Stimulated activated CD4-positive, alpha-beta T cell treated with anti-CD3 and anti-CD28 coated beads, Interleukin-12 subunit alpha, Interleukin-12 subunit beta, amount 100 ng/mL, for 24 hours (primary cell): ENCODE results near the gene WDR90.
A peak's percentile ranks its signal among the peaks of the same experiment; 100 is the strongest.

Experiments used
- DNase-seq, 2 experiments: peaks; one replicate each; pipeline ENCODE4 v3.0.0-alpha.2; 2020; ENCODE audit warnings: low read depth in 2 of 2

Gene WDR90

DNA sequence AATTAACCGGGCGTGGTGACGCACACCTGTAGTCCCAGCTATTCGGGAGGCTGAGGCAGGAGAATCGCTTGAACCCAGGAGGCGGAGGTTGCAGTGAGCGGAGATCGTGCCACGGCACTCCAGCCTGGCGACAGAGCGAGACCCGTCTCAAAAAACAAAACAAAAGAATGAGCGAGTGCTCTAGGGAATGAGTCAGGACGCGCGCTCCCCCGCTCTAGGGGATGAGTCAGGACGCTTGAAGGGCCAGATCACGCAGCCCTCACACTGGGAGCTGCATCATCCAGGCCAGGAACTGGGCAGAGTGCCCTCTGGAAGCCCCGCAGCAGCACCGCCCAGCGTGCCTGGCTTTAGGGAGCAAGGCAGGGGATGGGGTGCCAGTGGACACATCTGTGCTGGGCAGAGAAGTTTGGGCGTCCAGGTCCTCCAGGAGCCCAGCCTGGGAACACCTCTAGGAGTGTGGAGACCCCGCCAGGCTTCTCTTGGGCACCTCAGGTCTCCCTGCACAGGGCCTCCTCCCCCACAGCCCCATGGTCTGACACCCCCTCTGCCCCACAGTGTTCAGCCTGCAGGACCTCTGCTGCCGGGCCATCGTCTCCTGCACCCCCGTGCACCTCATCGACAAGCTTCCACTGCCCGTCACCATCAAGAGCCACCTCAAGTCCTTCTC is 22.2 kb upstream of the WDR90 start:
- DNase-seq: no peak

DNA sequence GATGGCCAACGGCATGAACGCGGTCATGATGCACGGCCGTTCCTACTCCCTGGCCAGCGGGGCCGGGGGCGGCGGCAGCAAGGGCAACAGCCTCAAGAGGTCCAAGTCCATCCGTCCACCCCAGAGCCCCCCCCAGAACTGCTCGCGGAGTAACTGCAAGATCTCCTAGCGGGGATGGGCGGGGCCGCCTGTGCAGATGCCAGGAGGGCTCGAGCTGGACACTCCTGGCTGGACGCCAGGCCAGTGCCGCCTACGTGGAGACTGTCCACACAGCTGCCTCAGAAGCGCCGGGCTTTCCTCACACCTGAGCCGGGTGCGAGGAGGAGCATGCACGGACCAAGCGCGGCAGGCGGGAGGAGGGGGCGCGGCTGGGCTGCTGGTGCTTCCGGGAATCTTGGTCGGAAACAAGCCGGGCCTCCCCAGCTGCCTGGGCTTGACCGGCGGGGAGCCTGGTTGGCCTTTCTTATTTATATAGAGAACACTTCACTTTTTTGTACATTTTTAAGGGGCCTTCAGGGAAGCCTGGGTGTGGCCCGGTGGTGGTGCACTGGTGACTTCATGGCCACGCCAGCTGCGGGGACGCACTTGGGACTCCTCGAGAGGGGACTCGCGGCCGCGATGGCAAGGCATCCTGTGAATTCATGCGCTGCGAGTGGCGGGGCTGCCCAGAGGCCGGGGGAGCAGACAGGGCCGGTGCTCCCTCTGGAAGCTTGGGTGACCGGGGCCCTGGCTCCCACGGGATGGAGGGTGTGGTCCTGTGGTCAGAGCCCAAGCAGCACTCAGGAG is 21.5 kb upstream of the WDR90 start:
- no peak for DNase-seq

DNA sequence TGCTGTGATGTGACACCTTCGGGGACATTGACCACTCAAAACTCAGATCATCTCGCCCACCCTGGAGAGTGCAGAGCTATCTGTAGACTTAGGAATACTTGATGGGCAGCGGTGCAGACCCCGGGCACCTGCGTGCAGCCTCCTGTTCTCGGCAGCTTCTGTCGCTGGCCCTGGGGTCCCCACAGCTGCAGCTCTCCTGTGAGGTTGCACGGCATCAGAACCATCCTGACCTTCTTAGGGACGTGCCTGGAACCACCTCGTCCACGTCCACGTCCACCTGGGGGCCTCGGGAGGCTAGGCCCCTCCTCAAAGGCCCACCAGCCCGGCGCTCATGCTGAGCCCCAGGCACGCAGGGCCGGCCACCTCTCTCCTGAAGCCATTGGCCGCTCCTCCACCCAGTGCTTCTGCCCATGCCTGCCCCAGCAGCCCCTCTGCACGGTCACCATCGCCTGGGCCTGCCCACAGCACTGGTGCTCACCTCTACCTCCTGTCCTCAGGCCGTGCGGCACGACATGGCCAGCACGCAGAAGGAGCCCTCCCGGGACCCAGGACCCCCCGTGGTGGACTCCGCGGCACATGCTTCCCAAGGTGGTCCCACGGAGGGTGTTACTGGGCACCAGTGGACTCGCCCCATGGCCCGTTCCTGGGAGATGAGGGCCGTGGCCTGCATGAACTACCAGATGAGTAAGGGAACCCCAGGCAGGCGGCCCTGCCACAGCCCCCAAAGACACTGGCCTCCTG is 20.7 kb upstream of the WDR90 start:
- no peak for DNase-seq

DNA sequence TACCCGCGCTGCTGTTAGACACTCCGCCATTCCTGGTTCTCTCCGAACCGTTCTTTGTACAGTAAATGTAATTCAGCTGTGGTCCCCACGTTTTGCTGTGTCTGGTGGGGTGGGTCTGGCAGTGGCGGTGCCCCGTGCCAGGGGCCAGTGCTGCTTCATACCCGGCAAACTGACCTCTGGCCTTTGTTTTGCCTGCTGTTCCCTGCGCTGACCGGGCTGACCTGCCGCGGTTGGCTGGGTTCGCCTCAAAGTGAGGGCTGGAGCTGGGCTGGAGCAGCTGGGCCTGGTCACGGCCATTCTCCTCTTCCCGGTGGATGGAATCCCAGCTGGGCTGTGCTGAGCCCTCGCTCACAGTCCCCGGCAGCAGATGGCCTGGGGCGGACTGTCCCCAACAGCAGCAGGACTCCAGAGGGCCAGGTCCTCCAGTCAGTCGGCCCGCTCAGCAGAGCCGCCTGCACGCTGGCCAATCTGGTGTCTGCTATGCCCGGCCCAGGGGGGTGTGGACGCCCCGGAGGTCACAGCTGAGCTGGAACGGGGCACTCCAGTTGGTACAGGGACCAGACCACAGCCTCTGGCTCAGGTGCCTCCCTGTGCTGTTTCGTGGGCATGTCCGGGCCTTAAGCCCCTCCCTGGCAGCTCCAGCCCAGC is 19.9 kb upstream of the WDR90 start:
- DNase-seq: no peak

DNA sequence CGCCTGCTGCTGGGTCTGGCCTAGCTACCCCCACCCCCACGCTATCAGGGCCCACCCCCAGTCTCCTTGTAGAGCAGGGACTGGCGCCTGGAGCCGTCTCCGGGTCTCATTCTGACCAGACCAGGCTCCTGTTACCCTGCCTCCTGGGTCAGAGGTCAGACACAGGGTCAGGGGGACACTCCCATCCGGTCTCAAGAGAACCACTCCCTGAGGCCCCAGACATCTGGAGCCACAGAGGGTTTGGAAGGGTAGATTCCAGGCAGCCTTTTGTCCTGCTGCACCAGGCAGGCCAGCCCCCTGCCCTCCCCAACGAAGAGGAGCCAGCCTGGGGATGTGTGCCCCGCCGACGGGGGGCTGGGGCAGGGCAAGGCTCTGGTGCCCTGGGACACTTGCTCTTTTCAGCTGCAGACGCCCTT is 19.3 kb upstream of the WDR90 start:
- DNase-seq: no peak

DNA sequence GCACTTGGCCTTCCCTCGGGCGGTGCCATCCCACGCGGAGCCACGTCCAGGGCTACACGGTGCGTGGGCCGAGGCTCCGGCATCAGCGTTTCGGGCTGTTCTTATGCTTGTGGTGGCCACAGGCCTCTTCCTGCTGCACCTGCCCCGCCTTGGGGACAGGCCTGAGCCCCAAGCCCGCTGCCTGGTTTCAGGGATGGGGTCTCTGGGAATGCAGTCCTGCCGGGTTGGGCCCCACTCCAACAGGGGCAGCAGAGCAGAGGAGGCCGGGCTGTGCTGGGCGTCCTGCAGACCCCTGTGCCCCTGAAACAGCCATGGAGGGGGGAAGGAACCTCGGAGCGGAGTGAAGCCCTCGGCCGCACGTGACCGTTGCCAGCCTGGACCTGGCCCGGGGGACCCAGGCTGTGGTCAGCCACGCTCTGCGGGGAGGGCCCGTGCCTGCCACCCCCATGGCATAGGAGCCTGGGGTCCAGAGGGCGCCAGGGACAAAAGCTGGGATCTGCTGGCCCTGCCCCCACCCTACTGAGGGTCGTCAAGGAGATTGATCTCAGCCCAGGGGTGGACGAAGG is 18.8 kb upstream of the WDR90 start:
- DNase-seq: no peak

DNA sequence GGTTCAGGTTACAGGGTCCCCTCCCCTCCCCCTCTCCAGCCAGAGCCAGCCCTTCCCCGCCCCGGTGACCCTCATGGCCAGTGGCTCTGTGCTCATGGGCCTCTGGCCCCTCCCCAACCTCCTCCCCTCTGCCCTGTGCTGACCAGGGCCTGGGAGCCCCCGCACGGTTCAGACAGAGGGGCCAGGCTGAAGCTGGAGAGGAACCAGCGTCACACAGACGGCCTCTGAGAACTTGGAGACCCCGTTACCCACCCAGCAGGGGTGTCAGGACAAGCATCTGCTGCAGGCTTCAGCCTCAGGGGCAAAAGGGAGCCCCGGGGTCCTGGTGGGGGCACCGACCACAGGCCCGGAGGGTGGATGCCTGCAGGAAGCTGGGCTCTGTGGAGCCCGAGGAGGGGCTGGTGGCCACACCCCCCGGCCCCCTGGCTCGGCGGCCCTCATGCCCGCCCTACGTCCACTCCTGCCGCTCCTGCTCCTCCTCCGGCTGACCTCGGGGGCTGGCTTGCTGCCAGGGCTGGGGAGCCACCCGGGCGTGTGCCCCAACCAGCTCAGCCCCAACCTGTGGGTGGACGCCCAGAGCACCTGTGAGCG is 18.3 kb upstream of the WDR90 start, which contains the start of gene WFIKKN1:
WFIKKN1 (plus strand) TSS at position 171 of the 591 bp plus-strand sequence; CDS start at position 440, 269 bp downstream.
- no peak for DNase-seq

DNA sequence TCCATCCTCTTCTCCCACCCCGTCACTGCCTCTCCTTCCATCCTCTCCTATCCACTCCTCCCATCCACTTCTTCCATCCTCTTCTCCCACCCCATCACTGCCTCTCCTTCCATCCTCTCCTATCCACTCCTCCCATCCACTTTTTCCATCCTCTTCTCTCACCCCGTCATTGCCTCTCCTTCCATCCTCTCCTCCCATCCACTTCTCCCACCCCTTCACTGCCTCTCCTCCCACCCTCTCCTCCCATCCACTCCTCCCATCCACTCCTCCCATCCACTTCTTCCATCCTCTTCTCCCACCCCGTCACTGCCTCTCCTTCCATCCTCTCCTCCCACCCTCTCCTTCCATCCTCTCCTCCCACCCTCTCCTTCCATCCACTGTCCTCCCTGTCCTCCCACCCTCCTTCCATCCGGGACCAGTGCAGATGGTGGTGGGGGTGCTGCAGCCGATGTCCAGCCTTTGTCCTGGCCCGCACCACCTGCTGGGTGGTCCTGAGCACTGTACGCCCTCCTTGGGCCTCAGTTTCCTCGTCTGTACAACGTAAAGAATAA is 17.3 kb upstream of the WDR90 start:
- DNase-seq: no peak

DNA sequence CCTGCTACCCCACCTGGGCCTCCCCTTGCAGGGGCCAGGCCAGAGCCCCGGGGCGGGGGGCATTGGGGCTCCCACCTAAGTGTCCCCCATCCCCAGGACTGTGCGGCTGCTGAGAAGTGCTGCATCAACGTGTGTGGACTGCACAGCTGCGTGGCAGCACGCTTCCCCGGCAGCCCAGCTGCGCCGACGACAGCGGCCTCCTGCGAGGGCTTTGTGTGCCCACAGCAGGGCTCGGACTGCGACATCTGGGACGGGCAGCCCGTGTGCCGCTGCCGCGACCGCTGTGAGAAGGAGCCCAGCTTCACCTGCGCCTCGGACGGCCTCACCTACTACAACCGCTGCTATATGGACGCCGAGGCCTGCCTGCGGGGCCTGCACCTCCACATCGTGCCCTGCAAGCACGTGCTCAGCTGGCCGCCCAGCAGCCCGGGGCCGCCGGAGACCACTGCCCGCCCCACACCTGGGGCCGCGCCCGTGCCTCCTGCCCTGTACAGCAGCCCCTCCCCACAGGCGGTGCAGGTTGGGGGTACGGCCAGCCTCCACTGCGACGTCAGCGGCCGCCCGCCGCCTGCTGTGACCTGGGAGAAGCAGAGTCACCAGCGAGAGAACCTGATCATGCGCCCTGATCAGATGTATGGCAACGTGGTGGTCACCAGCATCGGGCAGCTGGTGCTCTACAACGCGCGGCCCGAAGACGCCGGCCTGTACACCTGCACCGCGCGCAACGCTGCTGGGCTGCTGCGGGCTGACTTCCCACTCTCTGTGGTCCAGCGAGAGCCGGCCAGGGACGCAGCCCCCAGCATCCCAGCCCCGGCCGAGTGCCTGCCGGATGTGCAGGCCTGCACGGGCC is 16.5 kb upstream of the WDR90 start:
- DNase-seq: no peak

DNA sequence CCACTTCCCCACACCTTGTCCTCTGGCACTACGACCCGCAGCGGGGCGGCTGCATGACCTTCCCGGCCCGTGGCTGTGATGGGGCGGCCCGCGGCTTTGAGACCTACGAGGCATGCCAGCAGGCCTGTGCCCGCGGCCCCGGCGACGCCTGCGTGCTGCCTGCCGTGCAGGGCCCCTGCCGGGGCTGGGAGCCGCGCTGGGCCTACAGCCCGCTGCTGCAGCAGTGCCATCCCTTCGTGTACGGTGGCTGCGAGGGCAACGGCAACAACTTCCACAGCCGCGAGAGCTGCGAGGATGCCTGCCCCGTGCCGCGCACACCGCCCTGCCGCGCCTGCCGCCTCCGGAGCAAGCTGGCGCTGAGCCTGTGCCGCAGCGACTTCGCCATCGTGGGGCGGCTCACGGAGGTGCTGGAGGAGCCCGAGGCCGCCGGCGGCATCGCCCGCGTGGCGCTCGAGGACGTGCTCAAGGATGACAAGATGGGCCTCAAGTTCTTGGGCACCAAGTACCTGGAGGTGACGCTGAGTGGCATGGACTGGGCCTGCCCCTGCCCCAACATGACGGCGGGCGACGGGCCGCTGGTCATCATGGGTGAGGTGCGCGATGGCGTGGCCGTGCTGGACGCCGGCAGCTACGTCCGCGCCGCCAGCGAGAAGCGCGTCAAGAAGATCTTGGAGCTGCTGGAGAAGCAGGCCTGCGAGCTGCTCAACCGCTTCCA is 15.7 kb upstream of the WDR90 start:
- DNase-seq: no peak

DNA sequence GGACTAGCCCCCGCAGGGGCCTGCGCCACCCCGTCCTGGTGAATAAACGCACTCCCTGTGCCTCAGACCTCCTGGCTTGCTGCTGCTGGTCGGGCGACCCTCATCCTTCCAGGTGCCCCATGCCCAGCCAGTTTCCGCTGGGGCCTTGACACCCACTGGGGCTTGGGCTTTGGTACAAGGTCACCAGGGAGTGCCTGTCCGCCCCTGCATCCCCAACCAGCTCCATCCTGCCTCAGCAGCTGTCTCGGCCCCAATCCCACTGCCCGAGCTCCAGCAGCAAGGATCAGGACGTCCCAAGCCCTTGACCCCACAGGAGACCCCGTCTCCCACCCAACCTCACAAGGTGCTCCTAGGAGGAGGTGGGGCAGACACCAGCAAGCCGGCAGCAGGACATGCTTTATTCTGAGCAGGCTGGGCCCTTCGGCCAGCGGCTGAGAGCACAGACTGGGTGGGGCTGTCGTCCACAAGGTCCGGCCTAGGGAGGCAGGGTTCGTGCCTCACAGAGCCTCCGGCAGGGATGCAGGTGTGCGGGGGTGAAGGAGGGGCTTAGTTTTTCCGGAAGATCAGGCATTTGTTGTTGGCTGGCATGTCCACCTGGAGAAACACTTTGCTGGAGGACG is 15.0 kb upstream of the WDR90 start:
- no peak for DNase-seq

DNA sequence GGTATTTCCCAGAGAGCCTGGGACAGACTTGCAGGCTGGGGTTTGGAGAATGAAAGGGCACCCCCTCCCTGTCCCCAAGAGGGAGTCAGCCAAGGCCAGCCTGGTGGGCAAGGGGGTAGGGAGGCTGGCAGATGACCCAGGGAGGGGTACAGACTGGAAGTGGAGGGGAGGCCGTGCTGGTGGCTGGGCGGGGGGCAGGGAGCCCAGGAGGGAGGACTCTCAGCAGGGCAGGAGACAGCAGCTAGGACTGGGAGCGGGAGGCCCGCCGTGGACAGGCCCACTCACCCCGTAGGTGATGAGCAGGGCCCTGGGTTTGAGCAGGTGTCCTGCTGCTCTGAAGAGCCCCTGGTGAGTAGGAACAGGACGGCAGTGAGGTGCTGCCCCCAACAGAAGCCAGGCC is 14.2 kb upstream of the WDR90 start:
- no peak for DNase-seq

DNA sequence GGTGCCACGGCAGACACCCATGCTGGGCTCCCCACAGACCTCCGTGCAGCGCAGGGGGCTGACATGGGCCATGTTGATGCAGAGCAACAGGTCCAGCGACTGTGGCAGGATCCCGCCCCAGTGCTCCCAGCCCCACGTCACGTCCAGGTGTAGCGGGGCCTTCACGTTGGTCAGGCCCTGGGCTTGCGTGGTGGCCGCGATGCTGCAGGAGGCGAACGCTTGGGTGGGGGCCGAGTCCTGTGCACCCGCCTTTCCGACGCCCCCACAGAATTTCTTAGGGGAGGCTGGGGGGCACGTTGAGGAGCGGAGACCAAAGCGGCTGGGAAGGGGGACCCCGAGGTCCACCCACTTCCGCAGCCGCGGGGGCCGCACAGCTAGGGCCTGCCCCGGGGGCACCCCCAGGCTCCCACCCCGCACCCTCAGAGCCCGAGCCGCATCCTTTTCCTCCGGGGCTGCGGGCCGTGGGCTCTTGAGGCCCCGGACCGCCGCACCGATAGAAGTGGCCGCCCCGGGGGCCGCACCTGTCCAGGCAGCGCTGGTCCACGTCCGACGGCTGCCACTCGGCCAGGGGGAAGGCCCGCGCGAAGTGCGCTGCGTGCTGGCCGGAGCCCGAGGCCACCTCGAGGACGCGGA is 13.5 kb upstream of the WDR90 start:
- no peak for DNase-seq

DNA sequence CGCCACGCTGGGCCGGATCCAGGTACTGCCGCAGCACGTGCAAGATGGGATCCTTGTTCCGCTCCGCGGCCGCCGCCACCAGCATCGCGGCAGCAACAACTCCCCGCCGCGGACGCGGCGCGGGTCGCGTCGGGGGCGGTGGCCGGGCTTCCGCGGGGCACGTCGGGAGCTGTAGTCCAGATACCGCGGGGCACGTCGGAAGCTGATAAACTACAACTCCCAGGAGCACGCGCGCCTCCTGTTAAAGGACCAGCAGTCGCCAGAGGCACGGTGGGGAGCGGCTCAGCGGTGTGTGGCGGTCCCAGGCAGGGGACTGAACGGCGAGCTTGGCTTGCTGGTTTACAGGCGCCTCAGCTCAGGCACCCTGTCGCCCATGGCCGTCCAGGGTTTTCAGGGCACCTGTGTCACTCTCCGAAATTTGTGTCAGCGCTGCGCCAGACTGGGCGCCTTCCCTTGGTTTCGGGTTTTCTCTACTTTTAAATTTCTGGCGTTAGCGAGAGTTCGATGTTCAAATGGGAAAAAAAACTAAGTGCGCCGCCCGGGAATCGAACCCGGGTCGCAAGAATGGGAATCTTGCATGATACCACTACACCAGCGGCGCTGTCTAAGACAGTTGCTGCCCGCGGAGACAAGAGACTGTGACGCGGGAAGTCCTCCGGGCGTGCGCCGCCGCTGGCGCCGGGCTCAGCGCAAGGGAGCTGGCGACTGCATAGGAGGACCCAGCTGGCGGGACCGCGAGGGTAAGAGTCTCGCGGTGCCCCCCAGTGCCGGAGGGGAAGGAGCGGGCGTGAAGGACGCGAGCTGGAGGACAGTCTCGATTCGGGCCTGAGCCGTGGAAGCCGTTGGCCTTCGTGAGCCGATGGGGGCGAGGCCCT is 12.7 kb upstream of the WDR90 start, which contains the start of gene METTL26:
METTL26 (minus strand) TSS at position 100 of the 875 bp plus-strand sequence; CDS start at position 85, 15 bp downstream.
- DNase-seq: peak; percentile 89 to 90

DNA sequence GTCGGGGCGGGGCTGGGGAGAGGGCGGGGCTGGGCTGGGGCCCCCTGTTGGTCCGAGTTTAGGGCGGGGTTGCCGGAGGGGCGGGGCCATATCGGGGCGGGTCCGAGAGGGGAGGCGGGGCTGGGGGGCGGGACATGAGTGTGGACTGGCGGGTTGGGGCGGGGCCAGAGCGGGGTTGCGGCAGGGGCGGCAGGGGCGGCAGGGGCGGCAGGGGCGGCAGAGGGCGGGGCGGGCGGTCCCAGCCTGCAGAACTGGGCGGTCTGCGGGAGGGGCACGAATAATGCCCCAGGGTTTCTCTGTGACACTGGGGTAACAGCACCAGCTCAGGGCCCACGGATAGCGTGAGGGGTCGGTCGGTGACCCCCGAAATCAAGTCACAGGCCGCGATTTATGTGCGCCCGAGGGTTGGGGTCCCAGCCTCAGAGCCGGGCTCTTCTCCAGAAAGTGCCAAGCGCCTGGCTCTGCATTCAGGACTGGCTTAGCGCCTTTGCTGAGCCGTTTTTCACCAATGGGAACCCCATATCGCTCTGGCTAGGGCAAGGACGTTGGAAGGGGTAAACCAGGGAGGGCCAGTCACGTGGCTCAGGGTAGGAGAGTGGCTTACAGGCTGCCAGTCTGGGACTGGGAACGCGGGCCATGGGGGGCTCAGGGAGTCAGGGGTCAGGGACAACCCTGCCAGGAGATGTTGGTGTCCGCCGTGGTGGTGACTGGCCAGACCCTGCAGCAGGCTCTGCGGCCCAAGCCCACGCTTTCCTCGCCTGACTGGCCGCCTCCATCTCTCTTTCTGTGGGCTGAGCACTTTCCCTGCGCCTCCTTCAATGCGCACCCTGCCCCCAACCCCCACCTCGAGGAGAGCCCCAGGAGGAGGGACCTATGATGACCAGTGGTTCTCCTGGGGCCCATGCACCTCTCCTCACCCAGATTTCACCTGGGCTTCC is 11.8 kb upstream of the WDR90 start:
- peak; percentile 85 to 87 for DNase-seq

DNA sequence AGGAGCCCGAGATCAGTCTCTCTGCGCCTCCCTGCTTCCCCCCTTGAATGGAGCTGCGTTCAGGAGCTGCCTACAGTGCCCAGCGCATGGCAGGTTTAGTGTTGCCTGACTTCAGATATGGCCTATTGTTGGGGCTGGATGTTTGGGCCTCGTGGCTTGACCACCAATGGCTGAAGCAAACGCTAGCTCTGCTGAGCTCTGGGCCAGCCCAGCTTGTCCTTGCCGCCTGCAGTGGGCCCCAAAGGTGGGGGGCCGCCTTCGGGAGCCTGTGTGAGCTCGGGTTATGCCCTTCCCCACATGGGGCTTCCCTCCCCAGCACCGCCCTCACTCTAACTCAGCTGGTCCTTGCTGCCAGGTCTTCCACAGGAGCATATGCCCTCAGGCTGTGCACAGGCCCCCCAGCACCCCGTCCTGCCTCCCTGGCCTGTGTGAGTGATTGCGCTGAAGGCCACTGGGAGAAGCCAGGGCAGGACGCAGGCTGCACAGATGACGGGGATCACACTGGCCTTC is 11.1 kb upstream of the WDR90 start:
- no peak for DNase-seq
